ENCODE measurements around the gene OR2B6. TPM values are rescaled to one million over a fixed set of nuclear protein-coding genes. Genes with fewer than 3 reads are reported as not detected.

Gene OR2B6
- total RNA-seq, 1 experiment from 2014 or later: 1.6 TPM

GRCh38 chr6:27986928-27987725 lies 30.1 kb downstream of the OR2B6 start:
- Histone ChIP-seq H3K9me3 (ENCODE audit: insufficient read depth, low read depth) (no peaks in the 10 kb centered on the region), H3K4me3 (no peak overlapping the region), H2AFZ (no peak overlapping the region), H3K4me2 (no peak overlapping the region), H3K9me2 (ENCODE audit: insufficient read depth) (no peaks in the 10 kb centered on the region), H3K4me1 (replicated peaks; ENCODE audit: insufficient read depth) (no peaks in the 10 kb centered on the region), H3K27ac (no peak overlapping the region), H3K36me3 (ENCODE audit: low read depth) (no peaks in the 10 kb centered on the region), H3F3A (ENCODE audit: insufficient read depth, low read depth) (no peaks in the 10 kb centered on the region), H3K79me2 (ENCODE audit: low read depth) (no peaks in the 10 kb centered on the region), H3K27me3 (ENCODE audit: insufficient read depth, low read depth) (no peaks in the 10 kb centered on the region), H4K20me1 (ENCODE audit: insufficient read depth) (no peaks in the 10 kb centered on the region)
- DNase-seq: no peak
- ChIA-PET CTCF (no interaction called here), POLR2A (ENCODE audit: unreplicated experiment) (interaction anchor here (0.5 kb wide), 1 partner anchor 45 kb away, joined by 3 read pairs; no protein-coding TSS in a partner anchor)
- intact Hi-C loops (cut with micrococcal nuclease; ENCODE audit: unreplicated experiment): no loop called here
- BruUV-seq (replicated peaks): no TSS peak
- no peak for TF ChIP-seq EZH2 (IDR thresholded peaks at IDR 0.05; ENCODE audit: low read depth)
- no peak for TF ChIP-seq CTCF (conservative IDR thresholded peaks at IDR 0.05)

- CTCF ChIA-PET: no interaction called here
- intact Hi-C loops (cut with micrococcal nuclease; ENCODE audit: unreplicated experiment): no loop called here
- no peak for TF ChIP-seq CTCF (conservative IDR thresholded peaks at IDR 0.05)
- TF ChIP-seq EZH2 (IDR thresholded peaks at IDR 0.05; ENCODE audit: low read depth): no peak
Measured at GRCh38 chr6:27994616-27995015, 37.6 kb downstream of the OR2B6 start.

GRCh38 chr6:28000351-28001045 lies 43.5 kb downstream of the OR2B6 start:
- DNase-seq: no peak
- H3K79me2 ChIP-seq (ENCODE audit: low read depth): no peaks in the 10 kb centered on the region
- no peaks in the 10 kb centered on the region for H4K20me1 ChIP-seq (ENCODE audit: insufficient read depth)
- POLR2A ChIA-PET (ENCODE audit: unreplicated experiment): interaction anchor here (0.6 kb wide), 1 partner anchor 108 kb away, joined by 3 read pairs; a partner anchor contains a TSS
- no peak overlapping the region for H2AFZ ChIP-seq
- no peaks in the 10 kb centered on the region for H3K4me1 ChIP-seq (replicated peaks; ENCODE audit: insufficient read depth)
- no peaks in the 10 kb centered on the region for H3K36me3 ChIP-seq (ENCODE audit: low read depth)
- no peaks in the 10 kb centered on the region for H3K9me2 ChIP-seq (ENCODE audit: insufficient read depth)
- no peak overlapping the region for H3K4me2 ChIP-seq
- H3F3A ChIP-seq (ENCODE audit: insufficient read depth, low read depth): no peaks in the 10 kb centered on the region
- BruUV-seq (replicated peaks): no TSS peak
- no peak overlapping the region for H3K4me3 ChIP-seq
- no peak overlapping the region for H3K27ac ChIP-seq
- no peaks in the 10 kb centered on the region for H3K27me3 ChIP-seq (ENCODE audit: insufficient read depth, low read depth)
- no peak for TF ChIP-seq CTCF (conservative IDR thresholded peaks at IDR 0.05)
- TF ChIP-seq EZH2 (IDR thresholded peaks at IDR 0.05; ENCODE audit: low read depth): no peak
- intact Hi-C loops (cut with micrococcal nuclease; ENCODE audit: unreplicated experiment): no loop called here
- H3K9me3 ChIP-seq (ENCODE audit: insufficient read depth, low read depth): no peaks in the 10 kb centered on the region
- CTCF ChIA-PET: no interaction called here

More at GRCh38 chr6:27994616-27995015, 37.6 kb downstream of the OR2B6 start:
- Histone ChIP-seq H3K4me2 (no peak overlapping the region), H2AFZ (no peak overlapping the region), H4K20me1 (ENCODE audit: insufficient read depth) (no peaks in the 10 kb centered on the region), H3K4me3 (no peak overlapping the region), H3K9me2 (ENCODE audit: insufficient read depth) (no peaks in the 10 kb centered on the region), H3K27me3 (ENCODE audit: insufficient read depth, low read depth) (no peaks in the 10 kb centered on the region), H3K4me1 (replicated peaks; ENCODE audit: insufficient read depth) (no peaks in the 10 kb centered on the region), H3F3A (ENCODE audit: insufficient read depth, low read depth) (no peaks in the 10 kb centered on the region), H3K9me3 (ENCODE audit: insufficient read depth, low read depth) (no peaks in the 10 kb centered on the region), H3K27ac (no peak overlapping the region), H3K36me3 (ENCODE audit: low read depth) (no peaks in the 10 kb centered on the region), H3K79me2 (ENCODE audit: low read depth) (no peaks in the 10 kb centered on the region)
- POLR2A ChIA-PET (ENCODE audit: unreplicated experiment): no interaction called here
- no peak for DNase-seq
- BruUV-seq (replicated peaks): no TSS peak
